Stimulated activated naive CD4-positive, alpha-beta T cell (primary cell): ENCODE data around the gene OR10D3.
A peak's percentile ranks its signal among the peaks of the same experiment; 100 is the strongest.
"Not testable (repeated sequence)": the region's sequence is repeated elsewhere in the genome, so short reads cannot be mapped to it uniquely, and the experiment has no call there.

Experiments
- DNase-seq, 6 experiments: peaks; one replicate each; lab custom pipeline; 2025; lab: John Stamatoyannopoulos, UW

The OR10D3 gene

DNA sequence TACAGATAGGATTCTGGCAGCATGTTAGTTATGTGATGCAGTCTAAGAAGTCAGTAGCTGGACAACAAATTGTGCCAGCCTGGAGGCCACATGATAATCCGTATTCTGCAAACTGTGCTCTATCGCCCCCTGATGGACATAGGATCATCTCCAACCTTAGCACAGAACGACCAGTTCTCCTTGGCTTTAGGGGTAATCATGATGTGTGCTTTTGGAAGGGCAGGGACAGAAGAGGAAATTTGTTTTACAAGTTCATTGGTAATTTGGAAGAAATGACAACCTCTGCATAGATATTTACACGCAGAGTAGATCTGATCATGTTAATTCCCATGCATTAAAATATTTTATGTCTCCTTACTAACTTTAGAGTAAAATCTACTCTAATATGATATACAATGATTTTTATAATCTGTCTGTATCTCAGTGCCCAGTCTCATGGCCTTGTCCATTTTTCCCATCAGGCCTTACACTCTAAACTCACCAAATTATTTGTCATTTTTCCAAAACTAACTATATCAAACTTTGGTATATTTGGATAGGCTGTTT lies 12.1 kb downstream of the OR10D3 start:
- peak in 3 of 6 experiments; percentile 5 to 25 (median 21) for DNase-seq

DNA sequence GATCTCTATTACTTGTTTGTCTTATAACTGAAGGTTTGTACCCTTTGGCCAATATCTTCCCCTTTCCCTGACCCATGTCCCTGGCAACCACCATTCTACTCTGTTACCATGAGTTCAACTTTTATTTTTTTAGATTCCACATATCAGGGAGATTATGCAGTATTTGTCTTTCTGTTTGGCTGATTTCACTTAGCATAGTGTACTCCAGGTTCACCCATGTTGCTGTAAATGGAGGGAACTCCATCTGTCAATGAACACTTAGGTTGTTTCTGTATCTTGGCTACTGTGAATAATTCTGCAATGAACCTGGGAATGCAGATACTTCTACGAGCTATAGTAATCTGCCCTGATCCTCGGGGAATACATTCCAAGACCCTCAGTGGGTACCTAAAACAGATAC lies 14.9 kb downstream of the OR10D3 start:
- DNase-seq, result no peak

DNA sequence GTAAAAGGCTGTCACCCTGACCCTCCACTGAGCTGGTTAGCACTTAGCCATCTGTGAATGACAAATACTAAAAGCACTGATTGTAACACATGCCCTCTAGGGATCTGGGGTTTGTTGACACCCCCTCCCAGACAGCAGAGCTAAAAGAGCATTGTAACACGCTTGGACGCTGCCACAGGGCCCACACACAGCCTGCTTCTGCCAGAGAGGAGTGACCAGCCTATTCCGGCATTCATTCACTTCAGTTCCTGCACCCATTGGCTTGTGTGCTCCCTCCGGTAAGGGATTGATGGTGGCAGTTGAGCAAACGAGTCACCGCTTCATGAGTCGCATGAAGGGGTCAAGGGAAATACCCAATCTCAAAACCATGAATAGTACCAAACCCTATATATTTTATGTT lies 15.8 kb downstream of the OR10D3 start:
- no peak for DNase-seq

DNA sequence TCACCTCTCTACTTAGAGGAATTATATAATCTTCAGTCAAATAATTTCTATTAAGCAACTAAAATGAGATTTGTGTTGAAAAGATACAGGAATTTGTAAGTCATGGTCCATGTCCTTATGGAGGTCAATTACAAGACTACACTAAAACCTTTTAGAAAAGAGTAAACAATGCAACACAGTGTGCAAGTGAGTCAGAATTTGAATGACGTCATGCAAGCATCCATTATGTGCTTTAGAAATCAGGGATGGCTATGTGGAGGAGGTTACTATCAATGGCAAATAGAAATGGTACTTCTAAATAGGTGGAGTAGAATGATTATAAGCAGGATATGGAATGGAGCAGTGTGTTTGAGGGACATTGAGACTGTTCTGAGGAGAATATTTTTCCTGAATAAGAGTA lies 16.6 kb downstream of the OR10D3 start:
- DNase-seq, result no peak

DNA sequence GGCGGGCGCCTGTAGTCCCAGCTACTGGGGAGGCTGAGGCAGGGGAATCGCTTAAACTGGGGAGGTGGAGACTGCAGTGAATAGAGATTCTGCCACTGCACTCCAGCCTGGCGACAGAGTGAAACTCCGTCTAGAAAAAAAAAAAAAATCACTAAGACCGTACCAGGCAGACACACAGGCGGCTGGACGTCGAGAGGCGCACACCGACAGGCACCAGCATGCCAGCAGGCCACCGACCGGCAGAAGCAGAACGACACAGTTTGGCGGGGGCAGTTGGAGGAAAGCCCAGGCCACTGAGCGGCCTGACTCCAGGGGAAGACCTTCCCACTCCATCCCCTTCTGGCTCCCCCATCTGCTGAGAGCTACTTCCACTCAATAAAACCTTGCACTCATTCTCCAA lies 17.5 kb downstream of the OR10D3 start:
- DNase-seq, result no peak

DNA sequence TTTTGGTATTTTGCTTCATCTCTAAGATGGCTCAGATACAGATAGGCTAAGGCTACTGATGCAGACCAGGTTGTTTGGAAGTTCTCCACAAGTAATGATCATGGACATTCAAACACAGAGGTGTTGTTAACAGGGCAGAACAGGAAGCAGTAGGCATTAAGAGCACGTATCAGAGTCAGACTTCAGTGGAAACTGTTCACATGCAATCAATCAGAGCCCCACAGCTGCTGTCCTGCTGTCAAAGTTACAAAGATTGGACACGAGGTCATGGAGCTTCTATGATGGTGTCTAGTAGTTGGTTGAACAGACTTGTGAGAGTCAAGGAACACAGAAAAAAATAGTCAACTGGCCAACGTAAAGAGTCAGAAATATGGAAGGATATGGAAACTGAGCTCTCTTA lies 19.8 kb downstream of the OR10D3 start:
- DNase-seq, result no peak

DNA sequence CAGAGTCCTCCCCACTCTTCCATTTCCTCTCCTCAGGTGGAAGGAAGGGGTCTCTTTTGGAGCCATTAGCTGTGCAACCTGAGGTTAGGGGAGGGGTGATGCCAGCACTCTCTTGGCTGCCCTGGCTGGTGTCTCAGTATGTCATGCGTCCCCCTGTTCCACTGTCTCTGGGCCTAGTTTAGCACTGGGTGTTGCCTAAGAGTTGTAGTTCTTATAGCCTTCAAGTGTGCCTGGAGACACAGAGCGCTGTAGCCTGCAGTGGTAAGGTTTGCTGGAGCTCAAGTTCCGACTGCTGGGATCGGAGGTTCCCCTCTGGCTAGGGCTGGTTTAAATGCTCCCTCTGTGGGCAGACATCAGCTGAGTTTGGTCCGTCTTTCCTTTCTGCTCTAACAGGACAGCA lies 20.9 kb downstream of the OR10D3 start:
- DNase-seq, result no peak

DNA sequence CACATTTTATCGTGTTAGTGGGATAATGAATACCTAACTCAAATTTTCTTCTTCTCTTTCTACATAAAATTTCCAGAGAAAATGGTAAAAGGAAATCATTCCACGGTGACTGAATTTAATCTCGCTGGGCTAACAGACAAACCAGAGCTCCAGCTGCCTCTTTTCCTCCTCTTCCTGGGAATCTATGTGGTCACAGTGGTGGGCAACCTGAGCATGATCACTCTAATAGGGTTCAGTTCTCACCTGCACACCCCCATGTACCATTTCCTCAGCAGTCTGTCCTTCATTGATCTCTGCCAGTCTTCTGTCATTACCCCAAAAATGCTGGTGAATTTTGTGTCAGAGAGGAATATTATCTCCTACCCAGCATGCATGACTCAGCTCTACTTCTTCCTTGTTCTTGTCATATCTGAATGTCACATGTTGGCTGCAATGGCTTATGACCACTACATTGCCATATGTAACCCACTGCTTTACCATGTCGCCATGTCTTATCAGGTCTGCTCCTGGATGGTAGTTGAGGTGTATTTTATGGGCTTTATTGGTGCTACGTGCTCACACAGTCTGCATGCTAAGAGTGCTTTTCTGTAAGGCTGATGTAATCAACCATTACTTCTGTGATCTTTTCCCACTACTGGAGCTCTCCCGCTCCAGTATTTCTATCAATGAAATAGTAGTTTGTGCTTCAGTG lies 24.1 kb downstream of the OR10D3 start:
- no peak for DNase-seq

DNA sequence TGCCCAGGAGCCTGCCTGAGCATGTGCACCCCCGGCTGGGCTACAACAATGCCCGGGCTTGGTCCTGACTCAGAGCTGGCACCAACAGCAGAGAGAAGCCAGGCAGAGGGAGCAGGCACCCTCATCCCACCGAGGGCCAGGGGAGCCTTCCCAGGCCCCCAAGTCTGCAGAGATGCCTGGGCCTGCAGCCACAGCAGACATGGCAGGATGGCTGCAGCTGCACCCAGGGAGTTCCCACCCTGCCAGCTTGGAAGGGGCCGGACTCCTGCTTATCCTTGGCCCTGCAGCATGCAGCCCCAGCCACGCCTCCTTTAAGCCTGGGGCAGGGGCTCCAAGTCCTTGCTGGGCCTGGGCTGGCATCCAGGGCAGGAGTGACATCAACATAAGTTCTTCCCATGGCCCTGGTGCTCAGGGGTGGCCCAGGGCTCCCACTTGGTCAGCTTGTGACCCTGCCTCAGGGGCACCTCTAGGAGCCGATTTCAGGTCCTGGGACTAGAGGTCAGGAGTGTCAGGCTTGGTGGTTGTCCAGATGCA lies 26.7 kb downstream of the OR10D3 start:
- DNase-seq, result no peak

DNA sequence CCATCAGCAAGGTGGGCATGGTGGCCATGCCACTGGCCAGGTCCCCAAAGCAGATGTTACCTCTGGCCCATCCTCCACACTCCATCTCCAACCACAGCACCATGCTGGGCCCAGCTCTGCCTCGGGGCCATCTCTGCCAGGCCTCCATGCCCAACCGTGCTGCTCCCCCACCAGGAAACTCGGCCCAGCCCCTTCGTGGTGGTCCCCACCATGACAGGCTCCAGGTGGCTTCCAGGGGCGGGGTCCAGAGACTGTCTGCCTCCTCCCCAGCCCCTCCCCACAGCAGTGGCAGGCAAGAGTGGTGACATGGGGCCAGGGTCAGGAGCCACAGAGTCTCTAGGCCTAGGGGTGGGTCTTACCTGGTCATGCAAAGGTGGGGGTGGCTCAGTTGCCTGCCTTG lies 27.3 kb downstream of the OR10D3 start:
- no peak for DNase-seq

DNA sequence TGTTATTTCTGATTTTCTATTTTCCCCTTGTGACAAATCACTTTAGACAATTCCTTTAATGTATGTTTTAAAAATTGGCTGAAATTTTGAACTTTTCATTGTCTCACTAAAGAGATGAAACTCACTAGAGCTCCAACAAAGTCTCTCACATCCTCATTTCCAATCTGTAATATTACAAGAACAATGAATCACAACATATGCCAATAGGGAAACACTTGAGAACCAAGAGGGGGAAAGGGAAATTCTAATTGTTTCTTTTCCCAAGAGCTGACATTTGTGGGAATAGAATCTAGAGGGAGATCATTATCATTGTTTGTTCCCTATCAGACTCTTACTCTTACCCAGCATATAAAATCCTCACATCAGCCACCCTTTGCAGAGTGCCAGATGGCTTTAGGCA lies 28.2 kb downstream of the OR10D3 start:
- DNase-seq, result no peak

DNA sequence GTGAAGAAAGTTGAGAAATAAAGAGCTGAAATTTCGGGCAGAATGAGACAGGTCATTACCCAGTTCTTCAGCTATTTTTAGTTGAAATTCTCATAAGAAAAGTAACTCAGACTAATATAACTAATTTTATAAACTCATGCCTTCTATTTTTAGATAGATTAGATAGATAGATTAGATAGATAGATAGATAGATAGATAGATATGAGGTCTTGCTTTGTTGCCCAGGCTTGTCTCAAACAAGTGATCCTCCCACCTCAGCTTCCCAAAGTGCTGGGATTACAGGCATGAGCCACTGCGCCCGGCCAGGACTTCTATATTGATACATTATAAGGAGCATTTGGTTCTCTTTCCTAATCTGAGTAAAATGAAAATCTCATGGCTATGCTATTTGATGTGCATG lies 30.9 kb downstream of the OR10D3 start:
- DNase-seq, result no peak

DNA sequence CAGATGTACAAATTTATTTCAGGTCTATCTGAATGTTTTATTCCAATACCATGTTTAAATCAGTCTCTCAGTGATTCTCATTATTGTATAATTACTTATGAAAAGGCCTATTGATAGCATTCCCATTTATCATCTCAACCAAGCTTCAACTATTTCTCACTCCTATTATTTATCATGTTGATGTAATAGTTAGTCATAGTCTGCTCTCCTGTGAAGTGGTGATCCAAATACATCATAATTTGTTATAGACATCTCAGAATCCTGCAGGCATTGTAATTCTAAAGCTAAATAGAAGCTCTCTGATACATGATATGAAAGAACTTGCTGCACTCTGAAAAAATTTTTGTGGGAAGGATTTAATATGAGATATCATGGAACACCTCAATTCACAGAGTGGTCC lies 36.0 kb downstream of the OR10D3 start:
- no peak for DNase-seq

DNA sequence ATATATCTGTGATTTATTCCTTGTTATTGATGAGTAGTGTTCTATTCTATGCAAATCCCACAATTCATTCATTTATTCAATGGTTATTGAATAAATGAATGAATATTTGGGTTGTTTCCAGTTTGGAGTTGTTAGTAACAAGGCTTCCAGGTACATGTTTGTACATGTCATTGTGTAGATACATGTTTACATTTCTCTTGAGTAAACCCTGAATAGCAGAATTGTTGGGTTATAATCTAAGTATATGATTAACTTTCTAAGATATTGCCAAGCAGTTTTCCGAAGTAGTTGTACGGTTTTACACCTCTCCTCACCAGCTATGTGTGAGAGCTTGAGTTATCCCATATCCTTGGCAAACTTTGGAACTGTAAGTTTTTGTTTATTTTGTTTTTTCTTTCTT lies 39.3 kb downstream of the OR10D3 start:
- DNase-seq, result no peak

DNA sequence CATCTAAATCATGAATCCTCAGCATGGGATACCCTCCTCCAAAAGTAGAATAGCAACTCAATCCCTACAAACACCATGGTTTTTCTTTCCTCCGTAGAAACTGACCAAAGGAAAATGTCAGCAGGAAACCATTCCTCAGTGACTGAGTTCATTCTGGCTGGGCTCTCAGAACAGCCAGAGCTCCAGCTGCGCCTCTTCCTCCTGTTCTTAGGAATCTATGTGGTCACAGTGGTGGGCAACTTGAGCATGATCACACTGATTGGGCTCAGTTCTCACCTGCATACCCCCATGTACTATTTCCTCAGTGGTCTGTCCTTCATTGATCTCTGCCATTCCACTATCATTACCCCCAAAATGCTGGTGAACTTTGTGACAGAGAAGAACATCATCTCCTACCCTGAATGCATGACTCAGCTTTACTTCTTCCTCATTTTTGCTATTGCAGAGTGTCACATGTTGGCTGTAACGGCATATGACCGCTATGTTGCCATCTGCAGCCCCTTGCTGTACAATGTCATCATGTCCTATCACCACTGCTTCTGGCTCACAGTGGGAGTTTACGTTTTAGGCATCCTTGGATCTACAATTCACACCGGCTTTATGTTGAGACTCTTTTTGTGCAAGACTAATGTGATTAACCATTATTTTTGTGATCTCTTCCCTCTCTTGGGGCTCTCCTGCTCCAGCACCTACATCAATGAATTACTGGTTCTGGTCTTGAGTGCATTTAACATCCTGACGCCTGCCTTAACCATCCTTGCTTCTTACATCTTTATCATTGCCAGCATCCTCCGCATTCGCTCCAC lies 41.7 kb downstream of the OR10D3 start:
- not testable (repeated sequence) for DNase-seq

DNA sequence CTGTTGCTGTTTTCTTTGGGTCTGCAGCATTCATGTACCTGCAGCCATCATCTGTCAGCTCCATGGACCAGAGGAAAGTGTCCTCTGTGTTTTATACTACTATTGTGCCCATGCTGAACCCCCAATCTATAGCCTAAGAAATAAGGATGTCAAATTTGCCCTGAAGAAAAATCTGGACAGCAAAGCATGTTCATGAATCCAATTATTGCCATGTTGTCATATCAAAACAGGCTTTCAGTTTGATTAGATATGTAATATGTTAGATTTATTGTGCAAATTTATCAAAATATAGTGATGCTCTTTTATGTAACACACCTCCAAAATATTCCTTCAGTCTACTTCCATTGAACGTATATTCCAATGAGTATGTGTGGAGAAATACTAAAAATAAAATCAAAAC lies 42.3 kb downstream of the OR10D3 start:
- DNase-seq, result no peak

DNA sequence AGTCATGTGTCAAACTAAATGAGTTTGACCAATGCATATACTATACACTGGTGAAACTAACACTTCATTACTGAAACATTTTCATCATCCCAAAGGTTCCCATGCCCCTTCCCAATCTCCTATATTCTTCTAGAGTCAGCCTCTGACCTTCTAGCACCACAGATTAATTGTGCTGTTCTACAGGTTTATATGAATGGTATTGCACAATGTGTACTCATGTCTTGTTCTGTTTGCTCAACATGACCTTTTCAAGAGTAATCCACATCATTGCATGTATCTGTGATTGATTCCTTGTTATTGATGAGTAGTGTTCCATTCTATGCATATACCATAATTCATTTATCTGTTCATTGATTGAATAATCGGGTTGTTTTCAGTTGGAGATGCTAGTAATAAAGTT lies 50.2 kb downstream of the OR10D3 start:
- DNase-seq, result no peak
